Mucosa of descending colon (tissue), 3 donors: Measurements from ENCODE around the gene PCDHGA12. TPM values are rescaled to one million over a fixed set of nuclear protein-coding genes. Genes with fewer than 3 reads are reported as not detected.
"Not testable (repeated sequence)": the region's sequence is repeated elsewhere in the genome, so short reads cannot be mapped to it uniquely, and the experiment has no call there.

ENCODE experiments used
- ATAC-seq: fragments of 200-7000 bp; cut with Tn5 transposase; one replicate; pipeline ENCODE4 v1.9.1; 2020; ENCODE audit warnings: mild to moderate bottlenecking, moderate library complexity
- DNase-seq, 3 donors: peaks; one replicate each; pipeline ENCODE4 v3.0.0-alpha.2; 2020
- H3K36me3 ChIP-seq: fragments of 200-600 bp; one replicate; pipeline ENCODE4 v1.8.0; 2021; ENCODE audit warnings: low read depth, mild to moderate bottlenecking
- H3K4me1 ChIP-seq: fragments of 200-600 bp; one replicate; pipeline ENCODE4 v1.8.0; 2021; ENCODE audit warnings: low read depth, mild to moderate bottlenecking
- H3K4me3 ChIP-seq: fragments of 200-600 bp; one replicate; pipeline ENCODE4 v1.8.0; 2021; ENCODE audit warnings: mild to moderate bottlenecking
- H3K9me3 ChIP-seq: fragments of 200-600 bp; one replicate; pipeline ENCODE4 v1.8.0; 2021; ENCODE audit warnings: mild to moderate bottlenecking
- intact Hi-C, 2 donors: fragments of 100-400 bp; cut with DNase I in 1 of 2; cut with micrococcal nuclease in 1 of 2; formaldehyde crosslinking; loops; one replicate each; pipeline versions ENCODE4 v1.11.0 to v1.11.1; 2022; cut with DNase I, micrococcal nuclease
- total RNA-seq, 3 donors: library from RNA; stranded (reverse); fragmentation: NEBNext Ultra II Directional in 2 of 3; extraction: Animal tissue kit (Norgen Biotek cat#: 25700) in 2 of 3; gene quantifications; one replicate each; pipeline versions ENCODE4 v1.2.1 to v1.2.4, GENCODE V29; 2021 to 2023
- TF ChIP-seq, protein P1 (sequence below): fragments of 200-600 bp; IDR thresholded peaks from one replicate; pipeline ENCODE4 v1.8.0; 2022; ENCODE audit warnings: antibody characterized with exemption, mild to moderate bottlenecking
- donor health status: DM: no; HTN: no; CAD: no; lungs with moderate emphysema.
- donor health status: DM: no; HTN: no; CAD: no.
- donor health status: DM: no; HTN: yes; CAD: no.

Gene PCDHGA12
- total RNA-seq, 3 donors from 2014 or later: 2.6 to 5.5 (median 3.0) TPM

DNA sequence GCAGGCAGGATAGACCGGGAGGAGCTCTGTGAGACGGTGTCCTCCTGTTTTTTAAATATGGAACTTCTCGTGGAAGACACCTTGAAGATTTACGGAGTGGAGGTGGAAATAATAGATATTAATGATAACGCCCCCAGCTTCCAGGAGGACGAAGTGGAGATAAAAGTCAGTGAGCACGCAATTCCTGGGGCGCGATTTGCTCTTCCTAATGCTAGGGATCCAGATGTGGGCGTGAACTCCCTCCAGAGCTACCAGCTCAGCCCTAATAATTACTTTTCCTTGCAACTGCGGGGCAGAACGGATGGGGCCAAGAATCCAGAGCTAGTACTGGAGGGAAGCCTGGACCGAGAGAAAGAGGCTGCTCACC lies 8.8 kb upstream of the PCDHGA12 start:
- DNase-seq (no peak), ATAC-seq (no peak)
- no peaks in the 10 kb centered on the region for H3K4me1 ChIP-seq
- intact Hi-C loops: no loop called here
- H3K9me3 ChIP-seq: peaks cover 98% of the 10 kb centered on the region
- H3K4me3 ChIP-seq: no peak overlapping the region
- TF ChIP-seq, protein P1, sequence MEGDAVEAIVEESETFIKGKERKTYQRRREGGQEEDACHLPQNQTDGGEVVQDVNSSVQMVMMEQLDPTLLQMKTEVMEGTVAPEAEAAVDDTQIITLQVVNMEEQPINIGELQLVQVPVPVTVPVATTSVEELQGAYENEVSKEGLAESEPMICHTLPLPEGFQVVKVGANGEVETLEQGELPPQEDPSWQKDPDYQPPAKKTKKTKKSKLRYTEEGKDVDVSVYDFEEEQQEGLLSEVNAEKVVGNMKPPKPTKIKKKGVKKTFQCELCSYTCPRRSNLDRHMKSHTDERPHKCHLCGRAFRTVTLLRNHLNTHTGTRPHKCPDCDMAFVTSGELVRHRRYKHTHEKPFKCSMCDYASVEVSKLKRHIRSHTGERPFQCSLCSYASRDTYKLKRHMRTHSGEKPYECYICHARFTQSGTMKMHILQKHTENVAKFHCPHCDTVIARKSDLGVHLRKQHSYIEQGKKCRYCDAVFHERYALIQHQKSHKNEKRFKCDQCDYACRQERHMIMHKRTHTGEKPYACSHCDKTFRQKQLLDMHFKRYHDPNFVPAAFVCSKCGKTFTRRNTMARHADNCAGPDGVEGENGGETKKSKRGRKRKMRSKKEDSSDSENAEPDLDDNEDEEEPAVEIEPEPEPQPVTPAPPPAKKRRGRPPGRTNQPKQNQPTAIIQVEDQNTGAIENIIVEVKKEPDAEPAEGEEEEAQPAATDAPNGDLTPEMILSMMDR: no peak
- no peaks in the 10 kb centered on the region for H3K36me3 ChIP-seq

DNA sequence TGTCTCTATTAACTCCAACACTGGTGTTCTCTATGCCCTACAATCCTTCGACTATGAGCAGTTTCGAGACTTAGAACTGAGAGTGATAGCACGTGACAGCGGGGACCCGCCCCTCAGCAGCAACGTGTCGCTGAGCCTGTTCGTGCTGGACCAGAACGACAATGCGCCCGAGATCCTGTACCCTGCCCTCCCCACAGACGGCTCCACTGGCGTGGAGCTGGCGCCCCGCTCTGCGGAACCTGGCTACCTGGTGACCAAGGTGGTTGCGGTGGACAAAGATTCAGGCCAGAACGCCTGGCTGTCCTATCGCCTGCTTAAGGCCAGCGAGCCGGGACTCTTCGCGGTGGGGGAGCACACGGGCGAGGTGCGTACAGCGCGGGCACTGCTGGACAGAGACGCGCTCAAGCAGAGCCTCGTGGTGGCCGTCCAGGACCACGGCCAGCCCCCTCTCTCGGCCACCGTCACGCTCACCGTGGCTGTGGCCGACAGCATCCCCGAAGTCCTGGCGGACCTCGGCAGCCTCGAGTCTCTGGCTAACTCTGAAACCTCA lies 7.5 kb upstream of the PCDHGA12 start:
- Histone ChIP-seq H3K4me1 (no peaks in the 10 kb centered on the region), H3K4me3 (no peak overlapping the region), H3K9me3 (peaks cover 99% of the 10 kb centered on the region), H3K36me3 (no peaks in the 10 kb centered on the region)
- no peak for DNase-seq
- no peak for ATAC-seq
- TF ChIP-seq, protein P1: no peak
- intact Hi-C loops: no loop called here

DNA sequence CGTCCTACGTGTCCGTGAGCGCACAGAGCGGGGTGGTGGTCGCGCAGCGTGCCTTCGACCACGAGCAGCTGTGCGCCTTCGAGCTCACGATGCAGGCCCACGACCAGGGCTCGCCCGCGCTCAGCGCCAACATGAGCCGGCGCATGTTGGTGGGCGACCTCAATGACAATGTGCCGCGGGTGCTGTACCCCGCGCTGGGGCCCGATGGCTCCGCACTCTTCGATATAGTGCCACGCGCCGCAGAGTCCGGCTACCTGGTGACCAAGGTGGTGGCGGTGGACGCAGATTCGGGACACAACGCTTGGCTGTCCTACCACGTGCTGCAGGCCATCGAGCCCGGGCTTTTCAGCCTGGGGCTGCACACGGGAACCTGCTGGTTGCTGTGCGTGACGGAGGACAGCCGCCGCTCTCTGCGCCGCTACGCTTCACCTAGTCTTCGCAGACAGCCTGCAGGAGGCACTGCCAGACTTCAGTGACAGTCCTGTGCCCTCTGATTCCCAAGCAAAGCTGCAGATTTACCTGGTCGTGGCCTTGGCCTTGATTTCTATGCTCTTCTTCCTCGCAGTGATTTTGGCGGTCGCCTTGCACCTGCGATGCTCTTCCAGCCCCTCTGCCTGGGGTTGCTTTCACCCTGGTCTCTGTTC lies 2.4 kb upstream of the PCDHGA12 start:
- Histone ChIP-seq H3K36me3 (no peaks in the 10 kb centered on the region), H3K4me1 (no peaks in the 10 kb centered on the region), H3K4me3 (no peak overlapping the region), H3K9me3 (peaks cover 99% of the 10 kb centered on the region)
- ATAC-seq: no peak
- intact Hi-C loops: no loop called here
- TF ChIP-seq, protein P1: no peak
- DNase-seq: no peak

DNA sequence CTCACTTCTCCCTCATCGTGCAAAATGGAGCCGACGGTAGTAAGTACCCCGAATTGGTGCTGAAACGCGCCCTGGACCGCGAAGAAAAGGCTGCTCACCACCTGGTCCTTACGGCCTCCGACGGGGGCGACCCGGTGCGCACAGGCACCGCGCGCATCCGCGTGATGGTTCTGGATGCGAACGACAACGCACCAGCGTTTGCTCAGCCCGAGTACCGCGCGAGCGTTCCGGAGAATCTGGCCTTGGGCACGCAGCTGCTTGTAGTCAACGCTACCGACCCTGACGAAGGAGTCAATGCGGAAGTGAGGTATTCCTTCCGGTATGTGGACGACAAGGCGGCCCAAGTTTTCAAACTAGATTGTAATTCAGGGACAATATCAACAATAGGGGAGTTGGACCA lies 979 bp downstream of the PCDHGA12 start:
- DNase-seq: no peak
- Histone ChIP-seq H3K36me3 (no peaks in the 10 kb centered on the region), H3K9me3 (peaks cover 92% of the 10 kb centered on the region), H3K4me3 (no peak overlapping the region), H3K4me1 (no peaks in the 10 kb centered on the region)
- TF ChIP-seq, protein P1: no peak
- ATAC-seq: no peak
- intact Hi-C loops: no loop called here

DNA sequence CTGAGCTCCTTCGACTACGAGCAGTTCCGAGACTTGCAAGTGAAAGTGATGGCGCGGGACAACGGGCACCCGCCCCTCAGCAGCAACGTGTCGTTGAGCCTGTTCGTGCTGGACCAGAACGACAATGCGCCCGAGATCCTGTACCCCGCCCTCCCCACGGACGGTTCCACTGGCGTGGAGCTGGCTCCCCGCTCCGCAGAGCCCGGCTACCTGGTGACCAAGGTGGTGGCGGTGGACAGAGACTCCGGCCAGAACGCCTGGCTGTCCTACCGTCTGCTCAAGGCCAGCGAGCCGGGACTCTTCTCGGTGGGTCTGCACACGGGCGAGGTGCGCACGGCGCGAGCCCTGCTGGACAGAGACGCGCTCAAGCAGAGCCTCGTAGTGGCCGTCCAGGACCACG lies 2.0 kb downstream of the PCDHGA12 start:
- ATAC-seq, H3K4me3 ChIP-seq, H3K36me3 ChIP-seq, DNase-seq, H3K4me1 ChIP-seq, intact Hi-C loops: not testable (repeated sequence)
- H3K9me3 ChIP-seq: peaks cover 92% of the 10 kb centered on the region

DNA sequence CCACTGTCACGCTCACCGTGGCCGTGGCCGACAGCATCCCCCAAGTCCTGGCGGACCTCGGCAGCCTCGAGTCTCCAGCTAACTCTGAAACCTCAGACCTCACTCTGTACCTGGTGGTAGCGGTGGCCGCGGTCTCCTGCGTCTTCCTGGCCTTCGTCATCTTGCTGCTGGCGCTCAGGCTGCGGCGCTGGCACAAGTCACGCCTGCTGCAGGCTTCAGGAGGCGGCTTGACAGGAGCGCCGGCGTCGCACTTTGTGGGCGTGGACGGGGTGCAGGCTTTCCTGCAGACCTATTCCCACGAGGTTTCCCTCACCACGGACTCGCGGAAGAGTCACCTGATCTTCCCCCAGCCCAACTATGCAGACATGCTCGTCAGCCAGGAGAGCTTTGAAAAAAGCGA lies 2.4 kb downstream of the PCDHGA12 start:
- DNase-seq, H3K4me3 ChIP-seq, intact Hi-C loops, ATAC-seq, H3K36me3 ChIP-seq, H3K4me1 ChIP-seq: not testable (repeated sequence)
- peaks cover 92% of the 10 kb centered on the region for H3K9me3 ChIP-seq

DNA sequence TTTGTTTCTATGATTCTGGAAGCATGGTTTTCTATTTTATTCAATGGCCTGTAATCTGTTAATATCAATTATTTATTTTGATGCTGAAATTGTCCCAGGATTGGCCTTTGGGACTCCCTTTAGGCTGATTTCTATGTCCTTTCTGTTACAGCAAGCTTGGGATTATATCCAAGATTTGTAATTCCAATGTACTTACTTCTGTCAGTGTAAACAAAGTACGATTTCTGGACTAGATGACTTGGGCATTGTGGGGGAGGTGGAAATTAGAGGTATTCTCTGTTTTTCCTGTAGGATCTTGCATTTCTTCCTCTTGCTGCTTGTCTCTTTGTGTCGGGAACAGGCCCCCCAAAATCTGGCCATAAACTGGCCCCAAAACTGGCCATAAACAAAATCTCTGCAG lies 3.7 kb downstream of the PCDHGA12 start:
- no peak overlapping the region for H3K4me3 ChIP-seq
- H3K9me3 ChIP-seq: peaks cover 86% of the 10 kb centered on the region
- no peak for DNase-seq
- intact Hi-C loops: no loop called here
- no peaks in the 10 kb centered on the region for H3K36me3 ChIP-seq
- ATAC-seq: no peak
- TF ChIP-seq, protein P1: no peak
- no peaks in the 10 kb centered on the region for H3K4me1 ChIP-seq
